ENCODE data around the gene OR10H5. TPM values are rescaled to one million over a fixed set of nuclear protein-coding genes. Genes with fewer than 3 reads are reported as not detected.

The OR10H5 gene
- total and polyA plus RNA-seq, 10 of the 15 experiments (the other 5 are each of a cell fraction or from before 2014, with no cell fraction given) = not detected

DNA sequence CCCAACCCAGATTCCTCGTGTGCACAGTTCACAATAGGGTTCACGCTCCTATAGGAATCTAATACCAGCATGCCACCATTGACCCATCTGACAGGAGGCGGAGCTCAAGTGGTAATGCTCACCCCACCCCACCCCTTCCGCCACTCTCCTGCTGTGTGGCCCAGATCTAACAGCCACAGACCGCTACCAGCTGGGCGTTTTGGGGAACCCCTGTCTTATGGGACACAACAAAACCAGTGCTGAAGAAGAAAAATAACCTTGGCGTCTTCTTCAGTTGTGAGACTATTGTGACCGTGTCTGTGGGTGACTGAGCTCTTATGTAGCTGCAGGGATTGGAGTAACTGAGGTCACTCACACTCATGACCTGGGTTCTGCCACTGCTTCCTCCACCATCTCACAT, 33.2 kb downstream of the OR10H5 start:
- H3K27me3 ChIP-seq (replicated peaks in 1 of 2; ENCODE audit: control insufficient read depth in 2 of 2, insufficient read depth in 2 of 2, low read length in 1 of 2) = no peaks in the 10 kb centered on the region
- H3K9me3 ChIP-seq (replicated peaks; ENCODE audit: control insufficient read depth, insufficient read depth, low read length) = no peaks in the 10 kb centered on the region
- WGBS (ENCODE audit: insufficient coverage, insufficient replicate concordance, low lambda C conversion rate, missing lambda C conversion rate) = 30% methylated on average over 8 of the region's 8 CpGs
- ATAC-seq = no peak
- no peak overlapping the region for H3K9ac ChIP-seq (ENCODE audit: control insufficient read depth, insufficient read depth, low read length)
- no peaks in the 10 kb centered on the region for H3K4me1 ChIP-seq (ENCODE audit: control insufficient read depth, insufficient read depth, low read length)
- H3K36me3 ChIP-seq (ENCODE audit: control insufficient read depth in 2 of 2, insufficient read depth in 2 of 2, low read length in 1 of 2) = no peaks in the 10 kb centered on the region
- TF ChIP-seq NFYB (IDR thresholded peaks at IDR 0.05; ENCODE audit: insufficient read depth, low read depth, low read length) (no peak), EGR1 (IDR thresholded peaks at IDR 0.05; ENCODE audit: borderline replicate concordance in 1 of 2, low read depth in 2 of 2, low read length in 2 of 2) (no peak), ASH2L (IDR thresholded peaks at IDR 0.05; ENCODE audit: borderline replicate concordance, low read depth) (no peak), EED (IDR thresholded peaks at IDR 0.05; ENCODE audit: low read depth) (no peak), STAT3 (IDR thresholded peaks at IDR 0.05; ENCODE audit: low read depth, low read length) (no peak), MEF2B (IDR thresholded peaks at IDR 0.05; ENCODE audit: partially characterized antibody, poor library complexity, severe bottlenecking) (no peak), SRF (IDR thresholded peaks at IDR 0.05; ENCODE audit: low read depth in 2 of 2, low read length in 2 of 2) (no peak)
- TF ChIP-seq, protein P1, sequence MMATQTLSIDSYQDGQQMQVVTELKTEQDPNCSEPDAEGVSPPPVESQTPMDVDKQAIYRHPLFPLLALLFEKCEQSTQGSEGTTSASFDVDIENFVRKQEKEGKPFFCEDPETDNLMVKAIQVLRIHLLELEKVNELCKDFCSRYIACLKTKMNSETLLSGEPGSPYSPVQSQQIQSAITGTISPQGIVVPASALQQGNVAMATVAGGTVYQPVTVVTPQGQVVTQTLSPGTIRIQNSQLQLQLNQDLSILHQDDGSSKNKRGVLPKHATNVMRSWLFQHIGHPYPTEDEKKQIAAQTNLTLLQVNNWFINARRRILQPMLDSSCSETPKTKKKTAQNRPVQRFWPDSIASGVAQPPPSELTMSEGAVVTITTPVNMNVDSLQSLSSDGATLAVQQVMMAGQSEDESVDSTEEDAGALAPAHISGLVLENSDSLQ (IDR thresholded peaks at IDR 0.05) = no peak
- no peak for FAIRE-seq
- H3K79me2 ChIP-seq (ENCODE audit: control insufficient read depth, insufficient read depth, low read length) = no peaks in the 10 kb centered on the region
- ChIA-PET CTCF (no interaction called here), RAD21 (ENCODE audit: unreplicated experiment) (no interaction called here), SMC1A (ENCODE audit: uncharacterized antibody, unreplicated experiment) (no interaction called here), POLR2A (no interaction called here)
- no peaks in the 10 kb centered on the region for H4K20me1 ChIP-seq (ENCODE audit: control insufficient read depth, insufficient read depth)
- in situ Hi-C loops (cut with MboI) = no loop called here
- H3K27ac ChIP-seq (ENCODE audit: control insufficient read depth, insufficient read depth) = no peak overlapping the region
- no peak overlapping the region for H3K4me3 ChIP-seq
- intact Hi-C loops (cut with micrococcal nuclease; ENCODE audit: unreplicated experiment) = no loop called here
- no peak for DNase-seq (ENCODE audit: low read depth, low spot score)
- no TSS peak for BruUV-seq (replicated peaks)
- H2AFZ ChIP-seq (ENCODE audit: control insufficient read depth, low read depth, low read length) = no peak overlapping the region
- H3K4me2 ChIP-seq (ENCODE audit: control insufficient read depth, insufficient read depth) = no peak overlapping the region
